HG02852 (cell line): ENCODE measurements around the gene CLCN3.
"Not testable (repeated sequence)": the region's sequence is repeated elsewhere in the genome, so short reads cannot be mapped to it uniquely, and the experiment has no call there.

Experiments
- ATAC-seq: cut with Tn5 transposase; IDR thresholded peaks from one replicate; pipeline ENCODE4 v1.9.1; 2021; ENCODE audit warnings: mild to moderate bottlenecking, moderate library complexity; ENCODE audit not compliant: unreplicated experiment

The CLCN3 gene

GRCh38 chr4:169652535-169652934, 32.2 kb downstream of the CLCN3 start:
- no peak for ATAC-seq

DNA sequence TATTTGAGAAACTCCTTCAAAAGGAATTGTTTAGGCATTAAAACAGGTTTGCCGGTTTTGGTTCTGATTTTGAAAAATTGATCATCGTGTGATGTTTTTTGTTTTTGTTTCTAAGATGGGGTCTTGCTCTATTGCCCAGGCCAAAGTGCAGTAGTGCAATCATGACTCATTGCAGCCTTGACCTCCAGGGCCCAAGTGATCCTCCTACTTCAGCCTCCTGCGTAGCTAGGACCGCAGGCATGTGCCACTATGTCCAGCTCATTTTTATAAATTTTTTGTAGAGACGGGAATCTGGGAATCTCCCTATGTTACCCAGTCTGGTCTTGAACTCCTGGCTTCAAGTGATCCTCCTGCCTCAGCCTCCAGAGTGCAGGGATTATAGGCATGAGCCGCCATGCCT, 35.0 kb downstream of the CLCN3 start:
- no peak for ATAC-seq

GRCh38 chr4:169657470-169658107, 37.2 kb downstream of the CLCN3 start:
- ATAC-seq, result no peak

DNA sequence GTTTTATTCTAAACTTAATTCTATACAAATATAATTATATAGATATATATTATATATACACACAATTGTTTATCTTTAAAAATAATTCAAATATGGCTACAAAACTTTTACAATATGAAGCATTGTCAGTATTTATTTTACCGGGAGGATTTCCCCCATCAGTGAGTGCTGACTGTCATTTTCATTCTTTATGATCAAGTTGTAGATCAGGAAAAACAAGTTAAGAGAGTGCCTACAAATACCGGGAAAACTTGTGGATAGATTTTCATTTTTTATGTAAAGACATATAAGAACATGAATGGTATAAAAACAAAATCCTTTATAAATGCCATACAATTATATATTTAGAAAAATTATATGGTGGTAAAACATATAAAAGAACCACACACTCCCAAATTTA, 37.8 kb downstream of the CLCN3 start:
- ATAC-seq, result no peak

GRCh38 chr4:169658975-169659715, 38.8 kb downstream of the CLCN3 start:
- ATAC-seq, result no peak

DNA sequence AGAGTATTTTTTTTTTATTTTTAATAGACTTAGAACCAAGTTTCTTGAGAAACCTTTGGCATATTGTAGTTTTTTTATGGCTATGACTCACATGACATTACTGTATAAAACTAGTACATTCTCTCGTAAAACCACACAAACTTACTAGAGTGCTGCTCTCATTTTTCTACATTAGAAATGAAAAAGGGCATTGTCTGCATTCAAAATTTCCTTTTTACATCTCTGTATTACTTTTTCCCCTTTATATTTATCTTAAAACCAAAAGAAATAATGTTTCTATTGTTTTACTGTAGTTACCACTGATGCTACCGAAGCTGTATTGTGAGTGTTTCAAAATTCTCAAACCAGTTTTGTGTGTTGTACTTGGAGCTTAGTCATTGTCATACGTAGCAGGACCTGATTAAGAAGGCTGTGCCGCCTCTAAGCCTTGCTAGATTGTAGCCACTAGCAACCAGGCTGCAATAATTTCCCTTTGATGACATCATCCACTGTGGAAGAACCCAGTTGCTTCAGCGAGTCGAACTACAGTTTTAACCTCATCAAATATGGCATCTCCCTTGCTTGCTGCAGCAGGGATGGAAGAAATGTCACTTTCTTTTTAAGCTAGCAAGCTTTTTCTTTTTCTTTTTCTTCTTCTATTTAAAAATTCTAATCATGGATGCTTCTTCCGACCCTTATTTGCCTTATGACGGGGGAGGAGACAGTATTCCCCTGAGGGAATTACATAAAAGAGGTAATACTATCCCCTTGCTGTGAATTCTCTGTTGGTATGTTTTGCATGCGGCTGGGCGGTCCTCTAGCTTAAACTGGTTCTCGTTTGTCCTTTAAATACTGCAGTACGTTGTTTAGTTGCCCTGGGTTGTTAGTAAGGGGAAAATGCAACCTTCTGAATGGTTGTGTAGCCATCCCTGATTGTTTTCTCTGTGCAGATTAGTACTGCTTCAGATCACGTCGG, 39.6 kb downstream of the CLCN3 start:
- peak; percentile 99 for ATAC-seq

DNA sequence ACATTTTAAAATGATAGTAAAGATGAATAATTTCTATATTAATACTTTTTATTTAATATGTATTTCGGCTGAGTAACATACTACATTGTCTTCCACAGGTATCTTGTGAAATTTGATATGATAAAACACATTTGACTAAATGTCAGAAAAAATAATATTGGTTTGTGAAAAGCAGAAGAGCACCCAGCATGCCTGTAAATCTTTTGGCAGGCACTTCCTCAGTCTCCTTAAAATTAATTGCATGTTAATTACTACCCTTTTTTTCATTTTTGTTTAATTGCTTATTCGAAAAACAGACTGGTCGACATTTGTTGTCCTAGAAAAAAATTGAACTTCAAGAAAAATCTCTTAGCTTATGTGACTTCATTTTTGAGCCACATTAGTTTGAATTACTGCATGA, 40.6 kb downstream of the CLCN3 start:
- no peak for ATAC-seq

DNA sequence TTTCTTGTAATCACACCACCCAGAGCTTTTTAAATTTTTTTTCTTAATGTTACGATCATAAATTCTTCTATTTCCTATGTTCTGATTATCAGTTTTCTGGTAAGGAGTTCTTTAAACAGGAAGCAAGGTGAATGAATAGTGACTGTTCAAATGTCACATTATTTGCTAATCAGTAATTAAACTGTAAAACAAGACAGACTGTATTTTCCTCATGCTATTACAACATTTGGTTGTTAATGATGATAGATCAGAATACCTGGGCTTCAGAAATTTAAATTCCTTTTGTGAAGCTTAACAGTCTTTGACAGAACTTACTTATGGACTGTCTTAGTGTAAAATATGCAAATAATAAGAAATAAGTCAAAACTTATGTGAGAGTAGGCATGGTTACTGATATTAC, 41.4 kb downstream of the CLCN3 start:
- no peak for ATAC-seq

- ATAC-seq, result no peak
These were observed 41.8 kb downstream of the CLCN3 start for GRCh38 chr4:169662206-169662605.

DNA sequence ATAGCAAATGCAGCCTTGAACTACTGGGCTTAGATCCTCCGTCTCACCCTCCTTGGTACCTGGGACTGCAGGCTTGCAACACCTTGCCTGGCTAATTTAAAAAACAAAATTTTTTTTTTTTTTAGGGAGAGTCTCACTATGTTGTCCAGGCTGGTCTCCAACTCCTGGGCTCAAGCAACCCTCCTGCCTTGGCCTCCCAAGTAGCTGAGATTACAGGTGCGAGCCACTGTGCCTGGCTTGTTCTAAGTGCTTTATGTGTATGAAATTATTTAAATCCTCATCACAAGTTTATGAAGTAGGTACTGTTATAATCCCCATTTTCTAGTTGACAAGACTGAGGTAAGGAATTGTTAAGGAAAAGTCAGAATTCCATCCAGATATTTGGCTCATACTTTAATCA, 43.0 kb downstream of the CLCN3 start:
- no peak for ATAC-seq

DNA sequence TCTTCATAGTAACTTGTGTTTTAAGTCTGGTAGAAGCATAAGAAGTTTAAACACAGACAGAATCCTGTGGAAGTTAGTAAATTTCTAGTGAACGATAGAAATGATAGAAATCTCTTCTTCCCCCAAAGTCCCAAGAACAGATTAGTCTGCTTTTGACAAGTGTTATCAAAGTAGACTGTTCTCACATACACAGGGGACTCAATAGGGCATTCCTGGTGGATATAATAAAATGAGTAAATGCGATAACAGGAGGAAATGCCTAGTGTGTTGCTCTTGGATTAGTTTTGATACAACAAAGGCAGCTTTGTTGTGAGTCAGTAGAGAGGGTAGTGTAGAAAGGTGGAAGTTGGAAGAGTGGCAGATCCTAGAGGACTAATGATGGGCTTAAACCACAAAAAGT, 43.5 kb downstream of the CLCN3 start:
- ATAC-seq, result no peak

- no peak for ATAC-seq
These were observed 44.2 kb downstream of the CLCN3 start for GRCh38 chr4:169664615-169665014.

DNA sequence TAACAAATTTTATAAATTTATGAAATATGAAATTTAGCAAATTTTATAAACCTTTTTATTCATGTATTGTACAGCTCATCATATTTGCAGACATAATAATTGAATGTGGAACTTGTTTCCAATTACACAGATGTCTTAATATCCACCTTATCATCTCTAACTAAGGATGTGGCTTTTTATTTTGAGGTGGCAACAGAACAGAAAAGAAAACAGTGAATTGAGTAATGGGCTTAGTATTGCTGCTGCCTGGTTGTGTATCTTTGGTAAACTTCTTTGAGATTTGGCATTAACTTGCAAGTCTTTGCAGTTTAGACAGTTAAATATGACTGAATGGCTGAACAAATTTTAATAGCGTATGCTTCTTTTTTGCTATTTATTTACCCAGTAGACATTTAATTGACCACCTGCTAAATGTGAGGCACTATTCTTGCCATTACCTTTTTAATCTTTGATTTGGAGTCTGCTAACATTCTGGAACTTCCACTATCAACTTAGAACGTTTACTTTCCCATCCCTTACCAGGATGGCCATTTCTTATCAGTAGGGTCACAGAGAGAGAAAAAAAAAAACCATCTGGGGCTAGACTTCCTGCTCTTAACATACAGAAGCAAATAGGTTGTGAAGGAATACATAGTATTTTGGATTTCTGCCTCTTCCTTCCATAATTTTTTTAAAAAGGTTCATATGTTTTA, 44.8 kb downstream of the CLCN3 start:
- ATAC-seq, result no peak

DNA sequence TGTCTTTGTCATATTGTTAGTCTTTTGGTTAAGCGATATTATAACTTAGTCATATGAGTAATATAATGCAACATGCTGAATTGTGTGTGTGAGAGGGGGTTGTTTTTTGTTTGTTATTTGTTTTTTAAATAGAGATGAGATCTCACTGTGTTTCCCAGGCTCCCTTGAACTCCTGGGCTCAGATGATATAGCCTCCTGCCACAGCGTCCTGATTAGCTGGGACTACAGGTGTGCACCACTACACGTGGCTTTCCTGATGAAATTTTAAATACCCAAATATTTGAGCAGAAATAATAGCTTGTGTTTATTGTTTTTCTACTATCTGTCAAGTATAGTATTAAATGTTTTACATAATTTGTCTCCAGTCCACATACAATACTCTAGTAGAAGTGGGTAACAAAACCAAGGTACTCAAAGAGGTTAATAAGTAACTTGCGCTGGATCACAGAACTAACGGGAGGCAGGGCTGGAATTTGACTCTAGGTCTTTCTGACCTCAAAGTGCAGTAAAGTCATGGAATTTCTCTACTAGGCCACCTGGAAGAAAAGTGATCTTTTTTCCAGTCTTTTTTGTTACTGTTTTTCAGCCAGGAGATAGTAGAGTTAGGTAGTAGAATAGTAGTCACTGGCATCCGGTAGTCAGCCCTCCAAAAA, 47.8 kb downstream of the CLCN3 start:
- ATAC-seq, result no peak

DNA sequence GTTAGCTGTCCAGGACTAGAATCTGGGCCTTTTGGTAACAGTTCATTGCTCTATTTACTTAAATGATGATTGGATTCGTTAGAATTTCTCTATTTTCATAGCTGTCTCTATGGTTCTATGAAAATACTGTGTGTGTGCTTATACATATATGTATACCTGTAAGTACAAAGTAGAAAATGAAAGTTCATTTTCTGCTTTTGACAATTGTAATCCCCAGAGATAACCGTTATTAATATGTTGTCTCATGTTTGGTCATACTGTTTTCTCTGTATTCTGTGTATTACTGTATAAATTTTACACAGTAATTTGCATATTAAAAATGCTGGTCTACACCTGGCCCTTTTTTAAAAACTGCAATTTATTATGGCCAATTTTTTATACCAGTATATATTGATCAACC, 55.4 kb downstream of the CLCN3 start:
- ATAC-seq, result peak; percentile 79

DNA sequence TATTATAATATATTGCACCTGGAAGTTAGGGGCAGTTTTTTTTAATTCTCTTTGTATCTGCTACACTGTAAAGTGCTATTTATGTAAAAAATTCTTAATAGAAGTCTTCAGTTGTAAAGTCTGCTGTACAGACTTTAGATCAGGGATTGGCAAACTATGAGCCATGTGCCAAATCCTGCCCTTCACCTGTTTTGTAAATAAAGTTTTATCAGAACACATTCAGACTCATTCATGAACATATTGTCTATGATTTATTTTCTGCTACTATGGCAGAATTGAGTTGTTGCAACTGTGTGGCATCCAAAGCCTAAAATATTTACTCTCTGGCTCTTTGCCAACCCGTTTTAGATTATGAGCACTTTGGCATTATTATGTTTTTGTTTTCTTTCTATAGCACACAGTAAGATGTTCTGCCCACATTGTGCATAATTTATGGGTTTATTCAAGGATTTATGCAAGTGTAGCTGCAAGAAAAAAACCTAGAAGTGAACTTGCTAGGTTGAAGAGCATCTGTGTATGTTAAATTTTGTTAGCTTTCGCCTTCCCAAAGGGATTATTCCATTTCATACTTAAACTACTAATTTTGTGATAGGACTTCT, 56.9 kb downstream of the CLCN3 start:
- ATAC-seq, result no peak

DNA sequence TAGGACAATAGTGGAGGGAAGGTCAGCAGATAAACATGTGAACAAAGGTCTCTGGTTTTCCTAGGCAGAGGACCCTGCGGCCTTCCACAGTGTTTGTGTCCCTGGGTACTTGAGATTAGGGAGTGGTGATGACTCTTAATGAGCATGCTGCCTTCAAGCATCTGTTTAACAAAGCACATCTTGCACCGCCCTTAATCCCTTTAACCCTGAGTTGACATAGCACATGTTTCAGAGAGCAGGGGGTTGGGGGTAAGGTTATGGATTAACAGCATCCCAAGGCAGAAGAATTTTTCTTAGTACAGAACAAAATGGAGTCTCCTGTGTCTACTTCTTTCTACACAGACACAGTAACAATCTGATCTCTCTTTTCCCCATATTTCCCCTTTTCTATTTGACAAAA, 58.1 kb downstream of the CLCN3 start:
- ATAC-seq, result not testable (repeated sequence)

GRCh38 chr4:169678951-169679591, 58.7 kb downstream of the CLCN3 start:
- ATAC-seq, result not testable (repeated sequence)

- no peak for ATAC-seq
These were observed 62.1 kb downstream of the CLCN3 start for GRCh38 chr4:169682372-169683047.
